GM12878 (cell line): Measurements from ENCODE around the gene SCLT1. TPM values are rescaled to one million over a fixed set of nuclear protein-coding genes. Genes with fewer than 3 reads are reported as not detected.

Experiments used
- ATAC-seq: fragments of 200-7000 bp; cut with Tn5 transposase; 3 replicates; pipeline ENCODE4 v1.9.1; 2020; ENCODE audit warnings: mild to moderate bottlenecking, moderate library complexity
- BruUV-seq: library from RNA; stranded (reverse); fragments of 400-500 nt; replicated peaks from 2 replicates; lab custom pipeline; 2021; lab: Mats Ljungman, UMichigan
- CTCF ChIA-PET: fragments of 300-600 bp; sonication (Branson Sonifier 250); formaldehyde crosslinking; extraction: SDS; loops from one replicate; lab custom pipeline; 2021; ENCODE audit warnings: inconsistent platforms; lab: Yijun Ruan, JAX
- POLR2A ChIA-PET: fragments of 350-600 bp; formaldehyde crosslinking; extraction: SDS; loops from one replicate; lab custom pipeline; 2021; ENCODE audit warnings: inconsistent platforms; lab: Charles Lee
- RAD21 ChIA-PET: fragments of 300-600 bp; sonication (Branson Sonifier 250); formaldehyde crosslinking; loops from one replicate; lab custom pipeline; 2023; ENCODE audit warnings: antibody characterized with exemption; ENCODE audit not compliant: unreplicated experiment; lab: Charles Lee
- SMC1A ChIA-PET: fragments of 300-600 bp; sonication (Branson Sonifier 250); formaldehyde crosslinking; loops from one replicate; lab custom pipeline; 2023; ENCODE audit not compliant: unreplicated experiment, uncharacterized antibody; lab: Charles Lee
- DNase-seq: peaks from one replicate; pipeline ENCODE4 v3.0.0-alpha.2; 2011; ENCODE audit warnings: low read depth, low spot score
- FAIRE-seq: peaks from 3 replicates; lab custom pipeline; 2011; peaks lifted over from hg19 to GRCh38; lab: Jason Lieb, UNC
- H2AFZ ChIP-seq: 2 replicates; pipeline ENCODE4 v1.6.0; 2011; ENCODE audit warnings: low read depth, low read length, control low read depth; ENCODE audit not compliant: control insufficient read depth
- H3K27ac ChIP-seq: 2 replicates; pipeline ENCODE4 v1.5.1; 2011; ENCODE audit warnings: control low read depth; ENCODE audit not compliant: control insufficient read depth, insufficient read depth
- H3K27me3 ChIP-seq, 2 experiments: replicated peaks in 1 of 2; 2 replicates each; pipeline versions ENCODE4 v1.6.0 to v1.6.1; 2011; ENCODE audit warnings: low read length in 1 of 2; ENCODE audit not compliant: control insufficient read depth in 2 of 2, insufficient read depth in 2 of 2
- H3K36me3 ChIP-seq, 2 experiments: 2 replicates each; pipeline ENCODE4 v1.5.1; 2011; ENCODE audit warnings: low read length in 1 of 2; ENCODE audit not compliant: control insufficient read depth in 2 of 2, insufficient read depth in 2 of 2
- H3K4me1 ChIP-seq: 2 replicates; pipeline ENCODE4 v1.6.1; 2011; ENCODE audit warnings: mild to moderate bottlenecking, low read length, moderate library complexity, mixed read lengths; ENCODE audit not compliant: control insufficient read depth, insufficient read depth
- H3K4me2 ChIP-seq: 2 replicates; pipeline ENCODE4 v1.6.0; 2011; ENCODE audit warnings: control low read depth; ENCODE audit not compliant: control insufficient read depth, insufficient read depth
- H3K4me3 ChIP-seq: fragments of 200-600 bp; sonication (generic); 2 replicates; pipeline ENCODE4 v1.5.1; 2016
- H3K79me2 ChIP-seq: 2 replicates; pipeline ENCODE4 v1.6.0; 2011; ENCODE audit warnings: low read length; ENCODE audit not compliant: control insufficient read depth, insufficient read depth
- H3K9ac ChIP-seq: 2 replicates; pipeline ENCODE4 v1.8.0; 2011; ENCODE audit warnings: low read length, control low read depth, mixed read lengths; ENCODE audit not compliant: control insufficient read depth, insufficient read depth
- H3K9me3 ChIP-seq: replicated peaks from 3 replicates; pipeline ENCODE4 v1.5.1; 2011; ENCODE audit warnings: mild to moderate bottlenecking, low read length; ENCODE audit not compliant: control insufficient read depth, insufficient read depth
- H4K20me1 ChIP-seq: 2 replicates; pipeline ENCODE4 v1.6.0; 2011; ENCODE audit not compliant: control insufficient read depth, insufficient read depth
- BCLAF1 ChIP-seq: fragments of 450-650 bp; IDR thresholded peaks from 2 replicates; pipeline ENCODE4 v1.6.1; 2017; ENCODE audit warnings: antibody characterized with exemption, mild to moderate bottlenecking, moderate library complexity
- FOXK2 ChIP-seq: fragments of 450-650 bp; IDR thresholded peaks from 2 replicates; pipeline ENCODE4 v1.6.1; 2017; ENCODE audit warnings: mild to moderate bottlenecking, moderate library complexity
- HDGF ChIP-seq: fragments of 450-650 bp; IDR thresholded peaks from 2 replicates; pipeline ENCODE4 v1.6.1; 2016; ENCODE audit warnings: antibody characterized with exemption
- NKRF ChIP-seq: fragments of 450-650 bp; conservative IDR thresholded peaks from 2 replicates; pipeline ENCODE4 v1.6.1; 2017; ENCODE audit warnings: mild to moderate bottlenecking, moderate library complexity
- POLR2A ChIP-seq: IDR thresholded peaks from 2 replicates; pipeline ENCODE4 v1.6.1; 2011; ENCODE audit warnings: low read depth, mild to moderate bottlenecking, low read length
- SIN3A ChIP-seq: IDR thresholded peaks from 2 replicates; pipeline ENCODE4 v1.6.1; 2012; ENCODE audit warnings: low read depth, low read length, improper control_type of control experiment
- STAT3 ChIP-seq: IDR thresholded peaks from 2 replicates; pipeline ENCODE4 v1.6.1; 2011; ENCODE audit warnings: low read depth, low read length, improper control_type of control experiment
- TCF12 ChIP-seq: IDR thresholded peaks from 2 replicates; pipeline ENCODE4 v1.6.1; 2011; ENCODE audit warnings: low read depth, mild to moderate bottlenecking, low read length
- YBX1 ChIP-seq: fragments of 450-650 bp; IDR thresholded peaks from 2 replicates; pipeline ENCODE4 v1.6.1; 2016; ENCODE audit warnings: antibody characterized with exemption
- ZSCAN29 ChIP-seq: fragments of 450-650 bp; IDR thresholded peaks from 2 replicates; pipeline ENCODE4 v1.6.1; 2017; ENCODE audit warnings: mild to moderate bottlenecking, moderate library complexity
- WGBS: methylation state at CpG from one replicate; pipeline ENCODE4 v1.1.6; 2016; ENCODE audit warnings: low lambda C conversion rate; ENCODE audit not compliant: insufficient replicate concordance, insufficient coverage; ENCODE audit errors: missing lambda C conversion rate; 5-methylcytosine and 5-hydroxymethylcytosine counted together
- in situ Hi-C: fragments of 300-500 bp; cut with MboI; formaldehyde crosslinking; loops from 9 replicates; pipeline ENCODE4 v1.14.3; 2018; ENCODE audit warnings: mixed read lengths
- intact Hi-C: fragments of 100-400 bp; cut with micrococcal nuclease; formaldehyde crosslinking; loops from one replicate; pipeline ENCODE4 v1.14.2; 2022; ENCODE audit not compliant: unreplicated experiment
- polyA plus RNA-seq, 11 experiments: library from polyadenylated mRNA; depleted of rRNA in 4 of 11; unstranded in 6 of 11; stranded (reverse) in 5 of 11; fragments of >200 nt; fragmentation: Nextera tagmentation in 4 of 11; fragmentation: Illumina TruSeq in 1 of 11; extraction: Ambion mirVana in 4 of 11; extraction: Trizol in 1 of 11; gene quantifications; 1 replicate in 1 of 11; 2 replicates in 10 of 11; pipeline versions ENCODE4 v1.2.1 to v1.2.3, GENCODE V29; 2011 to 2016; ENCODE audit warnings: inconsistent platforms in 2 of 11, missing spikeins in 2 of 11, low read depth in 1 of 11
- total RNA-seq, 4 experiments: library from RNA; depleted of rRNA in 3 of 4; stranded (reverse); fragments of >200 nt in 3 of 4; fragmentation: Illumina TruSeq in 1 of 4; extraction: Trizol in 1 of 4; gene quantifications; 2 replicates each; pipeline versions ENCODE4 v1.2.1 to v1.2.3, GENCODE V29; 2013 to 2021
- TF ChIP-seq, protein P1 (sequence below): IDR thresholded peaks from 2 replicates; pipeline ENCODE4 v1.6.1; 2012; ENCODE audit warnings: low read depth, low read length, improper control_type of control experiment
- TF ChIP-seq, protein P2 (sequence below): fragments of 450-650 bp; IDR thresholded peaks from 2 replicates; pipeline ENCODE4 v1.6.1; 2017; ENCODE audit warnings: mild to moderate bottlenecking, moderate library complexity

SCLT1 gene
- total and polyA plus RNA-seq, 10 of the 15 experiments (the other 5 are each of a cell fraction or from before 2014, with no cell fraction given) = 7.8 to 31.4 (median 19.6) TPM

- POLR2A ChIA-PET = no interaction called here
- CTCF ChIA-PET = interaction anchor here (1.2 kb wide), 1 partner anchor 82 kb away, joined by 3 read pairs; no protein-coding TSS in a partner anchor
- ATAC-seq = no peak
- H3K4me1 ChIP-seq = peaks cover 29% of the 10 kb centered on the region
- no peak overlapping the region for H3K4me2 ChIP-seq
- FAIRE-seq = no peak
- intact Hi-C loops = no loop called here
- peaks cover 16 to 28% of the 10 kb centered on the region in 2 experiments for H3K36me3 ChIP-seq
- no peak overlapping the region for H3K4me3 ChIP-seq
- no peak overlapping the region for H2AFZ ChIP-seq
- no peaks in the 10 kb centered on the region for H4K20me1 ChIP-seq
- H3K27me3 ChIP-seq = no peaks in the 10 kb centered on the region
- no peaks in the 10 kb centered on the region for H3K9me3 ChIP-seq
- H3K9ac ChIP-seq = no peak overlapping the region
- in situ Hi-C loops = loop anchor here (5.0 kb wide), 1 partner anchor 408 kb away; no protein-coding TSS in a partner anchor
- SMC1A ChIA-PET = interaction anchor here (0.9 to 1.5 kb wide), 3 partner anchors 33 to 62 kb away, joined by 3 to 4 read pairs (median 3); no protein-coding TSS in a partner anchor
- WGBS = 48% methylated on average over 2 of the region's 2 CpGs
- TF ChIP-seq, protein P1, sequence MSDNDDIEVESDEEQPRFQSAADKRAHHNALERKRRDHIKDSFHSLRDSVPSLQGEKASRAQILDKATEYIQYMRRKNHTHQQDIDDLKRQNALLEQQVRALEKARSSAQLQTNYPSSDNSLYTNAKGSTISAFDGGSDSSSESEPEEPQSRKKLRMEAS = no peak
- no peak for TF ChIP-seq POLR2A
- no peak for TF ChIP-seq HDGF
- TF ChIP-seq SIN3A = no peak
- TF ChIP-seq YBX1 = no peak
- no peak for TF ChIP-seq ZSCAN29
- TF ChIP-seq TCF12 = no peak
- no peak for TF ChIP-seq BCLAF1
- no peak for TF ChIP-seq FOXK2
- no peak for TF ChIP-seq STAT3
- TF ChIP-seq NKRF = no peak
- TF ChIP-seq, protein P2, sequence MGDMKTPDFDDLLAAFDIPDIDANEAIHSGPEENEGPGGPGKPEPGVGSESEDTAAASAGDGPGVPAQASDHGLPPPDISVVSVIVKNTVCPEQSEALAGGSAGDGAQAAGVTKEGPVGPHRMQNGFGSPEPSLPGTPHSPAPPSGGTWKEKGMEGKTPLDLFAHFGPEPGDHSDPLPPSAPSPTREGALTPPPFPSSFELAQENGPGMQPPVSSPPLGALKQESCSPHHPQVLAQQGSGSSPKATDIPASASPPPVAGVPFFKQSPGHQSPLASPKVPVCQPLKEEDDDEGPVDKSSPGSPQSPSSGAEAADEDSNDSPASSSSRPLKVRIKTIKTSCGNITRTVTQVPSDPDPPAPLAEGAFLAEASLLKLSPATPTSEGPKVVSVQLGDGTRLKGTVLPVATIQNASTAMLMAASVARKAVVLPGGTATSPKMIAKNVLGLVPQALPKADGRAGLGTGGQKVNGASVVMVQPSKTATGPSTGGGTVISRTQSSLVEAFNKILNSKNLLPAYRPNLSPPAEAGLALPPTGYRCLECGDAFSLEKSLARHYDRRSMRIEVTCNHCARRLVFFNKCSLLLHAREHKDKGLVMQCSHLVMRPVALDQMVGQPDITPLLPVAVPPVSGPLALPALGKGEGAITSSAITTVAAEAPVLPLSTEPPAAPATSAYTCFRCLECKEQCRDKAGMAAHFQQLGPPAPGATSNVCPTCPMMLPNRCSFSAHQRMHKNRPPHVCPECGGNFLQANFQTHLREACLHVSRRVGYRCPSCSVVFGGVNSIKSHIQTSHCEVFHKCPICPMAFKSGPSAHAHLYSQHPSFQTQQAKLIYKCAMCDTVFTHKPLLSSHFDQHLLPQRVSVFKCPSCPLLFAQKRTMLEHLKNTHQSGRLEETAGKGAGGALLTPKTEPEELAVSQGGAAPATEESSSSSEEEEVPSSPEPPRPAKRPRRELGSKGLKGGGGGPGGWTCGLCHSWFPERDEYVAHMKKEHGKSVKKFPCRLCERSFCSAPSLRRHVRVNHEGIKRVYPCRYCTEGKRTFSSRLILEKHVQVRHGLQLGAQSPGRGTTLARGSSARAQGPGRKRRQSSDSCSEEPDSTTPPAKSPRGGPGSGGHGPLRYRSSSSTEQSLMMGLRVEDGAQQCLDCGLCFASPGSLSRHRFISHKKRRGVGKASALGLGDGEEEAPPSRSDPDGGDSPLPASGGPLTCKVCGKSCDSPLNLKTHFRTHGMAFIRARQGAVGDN = no peak
- no TSS peak for BruUV-seq
- no peak for DNase-seq
- peaks cover 4% of the 10 kb centered on the region for H3K79me2 ChIP-seq
- RAD21 ChIA-PET = no interaction called here
- H3K27ac ChIP-seq = no peak overlapping the region
These were observed 228.2 kb downstream of the SCLT1 start for GRCh38 chr4:128865132-128865531.
